GM10847 (cell line): ENCODE measurements around the gene DTNBP1.

ENCODE experiments used
- POLR2A ChIP-seq: IDR thresholded peaks from 2 replicates; pipeline ENCODE4 v1.6.1; 2011; ENCODE audit not compliant: insufficient read length; ENCODE audit errors: extremely low read depth

Gene DTNBP1, protein sequence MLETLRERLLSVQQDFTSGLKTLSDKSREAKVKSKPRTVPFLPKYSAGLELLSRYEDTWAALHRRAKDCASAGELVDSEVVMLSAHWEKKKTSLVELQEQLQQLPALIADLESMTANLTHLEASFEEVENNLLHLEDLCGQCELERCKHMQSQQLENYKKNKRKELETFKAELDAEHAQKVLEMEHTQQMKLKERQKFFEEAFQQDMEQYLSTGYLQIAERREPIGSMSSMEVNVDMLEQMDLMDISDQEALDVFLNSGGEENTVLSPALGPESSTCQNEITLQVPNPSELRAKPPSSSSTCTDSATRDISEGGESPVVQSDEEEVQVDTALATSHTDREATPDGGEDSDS

DNA sequence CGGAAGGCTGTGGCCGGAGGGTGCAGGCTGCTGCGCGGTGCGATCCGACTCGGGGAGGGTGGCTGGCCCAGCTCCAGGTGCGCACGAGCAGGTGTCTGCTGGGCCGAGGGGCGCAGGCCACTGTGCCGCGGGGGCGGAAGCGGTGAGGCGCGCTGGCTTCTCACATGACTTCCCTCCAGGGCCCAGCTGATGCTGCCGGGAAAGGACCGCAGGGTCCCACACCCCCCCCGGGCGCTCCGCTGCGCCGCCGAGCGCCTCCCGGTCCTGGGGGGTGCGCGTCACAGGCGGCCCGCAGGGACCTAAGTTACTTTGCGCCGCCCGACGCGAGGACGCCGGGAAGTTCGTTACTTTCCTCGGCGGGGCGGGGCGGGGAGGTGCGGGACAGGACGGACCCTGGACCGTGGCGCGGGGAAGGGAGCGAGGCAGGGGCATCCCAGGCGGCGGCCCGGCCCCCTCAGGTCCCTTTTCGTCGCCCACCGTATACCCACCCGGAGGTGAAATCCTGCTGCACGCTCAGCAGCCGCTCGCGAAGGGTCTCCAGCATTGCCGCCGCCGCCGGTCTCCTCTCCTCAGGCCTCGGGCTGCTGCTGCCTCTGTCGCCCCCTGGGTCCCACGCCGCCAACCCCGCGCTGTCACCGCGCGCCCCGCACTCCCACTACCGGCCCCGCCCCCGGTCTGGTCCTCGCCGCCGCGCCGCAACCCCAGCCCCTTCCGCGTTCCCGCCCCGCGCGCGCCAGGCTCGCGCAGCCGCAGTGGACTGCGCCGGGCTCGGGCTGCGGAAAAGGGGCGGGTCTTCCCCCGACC is at the start of gene DTNBP1:
TSS of gene DTNBP1 (minus strand) at position 703 of the 804 bp plus-strand sequence. CDS start at position 544, 159 bp downstream.
- TF ChIP-seq POLR2A = peak; percentile 28

DNA sequence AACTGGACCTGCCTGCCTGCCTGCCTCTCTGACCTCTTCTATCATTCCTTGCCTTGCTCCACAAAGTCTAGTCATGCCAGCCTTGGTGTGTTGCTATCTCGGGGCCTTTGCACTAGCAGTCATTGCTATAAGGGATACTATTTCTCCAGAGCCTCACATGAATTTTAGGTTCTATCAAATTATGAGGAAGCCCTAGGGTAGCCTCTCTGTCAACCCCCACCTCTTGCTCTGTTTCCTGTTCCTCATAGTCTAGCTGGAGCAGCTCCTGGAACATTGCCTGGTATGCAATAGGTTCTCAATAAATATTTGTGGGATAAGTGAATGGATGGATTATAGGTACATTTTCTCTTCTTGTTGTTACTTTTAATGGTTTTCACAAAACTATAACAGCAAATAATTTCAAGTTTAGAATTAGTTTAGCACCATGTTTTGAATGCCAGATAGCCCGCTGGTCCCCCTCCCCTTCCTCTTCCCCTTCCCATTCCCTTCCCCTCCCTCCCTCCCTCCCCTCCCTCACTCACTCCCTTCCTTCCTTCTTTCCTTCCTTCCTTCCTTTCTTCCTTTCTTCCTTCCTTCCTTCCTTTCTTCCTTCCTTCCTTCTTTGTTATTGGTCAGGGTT is 46.9 kb upstream of the DTNBP1 start:
- TF ChIP-seq POLR2A = no peak

DNA sequence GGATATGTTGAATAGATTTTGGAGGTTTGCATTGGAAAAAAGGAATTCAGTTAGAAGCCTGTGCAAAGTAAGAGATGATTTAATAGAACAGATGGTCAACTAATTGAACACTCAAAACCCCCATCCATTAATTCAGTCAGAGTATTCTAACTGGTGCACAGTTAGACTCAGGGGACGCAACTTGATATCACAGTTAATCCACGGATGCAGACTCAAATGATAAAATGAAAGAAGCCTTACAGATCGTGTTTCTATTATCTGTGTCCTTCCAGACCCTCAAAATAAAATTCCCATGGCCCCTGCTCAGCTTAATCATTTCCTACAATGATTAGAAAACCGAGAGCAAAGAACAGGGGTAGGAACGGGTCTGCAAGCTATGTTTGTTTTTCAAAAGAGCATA is 45.4 kb upstream of the DTNBP1 start:
- TF ChIP-seq POLR2A = no peak

GRCh38 chr6:15705981-15706380 is 43.2 kb upstream of the DTNBP1 start:
- no peak for TF ChIP-seq POLR2A

- no peak for TF ChIP-seq POLR2A
Observed at GRCh38 chr6:15698471-15698870, 35.6 kb upstream of the DTNBP1 start.

DNA sequence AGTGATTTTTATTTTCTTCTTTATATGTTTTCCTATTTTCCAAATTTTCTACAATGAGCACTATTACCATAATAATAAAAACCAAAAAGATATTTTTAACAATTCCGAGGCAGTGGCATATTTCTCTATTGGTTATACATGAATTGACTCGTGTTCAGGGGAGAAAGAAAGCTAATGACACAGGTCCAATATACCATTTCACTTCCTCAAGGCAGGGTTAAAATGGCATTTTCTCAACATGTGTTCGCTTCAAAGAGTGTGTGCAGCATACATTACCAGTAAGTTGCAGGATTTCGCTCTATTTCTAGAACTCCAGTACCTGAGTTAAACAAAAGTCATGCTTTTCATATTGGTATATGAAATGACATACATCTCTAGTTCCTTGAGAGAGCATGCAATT is 35.1 kb upstream of the DTNBP1 start:
- no peak for TF ChIP-seq POLR2A

DNA sequence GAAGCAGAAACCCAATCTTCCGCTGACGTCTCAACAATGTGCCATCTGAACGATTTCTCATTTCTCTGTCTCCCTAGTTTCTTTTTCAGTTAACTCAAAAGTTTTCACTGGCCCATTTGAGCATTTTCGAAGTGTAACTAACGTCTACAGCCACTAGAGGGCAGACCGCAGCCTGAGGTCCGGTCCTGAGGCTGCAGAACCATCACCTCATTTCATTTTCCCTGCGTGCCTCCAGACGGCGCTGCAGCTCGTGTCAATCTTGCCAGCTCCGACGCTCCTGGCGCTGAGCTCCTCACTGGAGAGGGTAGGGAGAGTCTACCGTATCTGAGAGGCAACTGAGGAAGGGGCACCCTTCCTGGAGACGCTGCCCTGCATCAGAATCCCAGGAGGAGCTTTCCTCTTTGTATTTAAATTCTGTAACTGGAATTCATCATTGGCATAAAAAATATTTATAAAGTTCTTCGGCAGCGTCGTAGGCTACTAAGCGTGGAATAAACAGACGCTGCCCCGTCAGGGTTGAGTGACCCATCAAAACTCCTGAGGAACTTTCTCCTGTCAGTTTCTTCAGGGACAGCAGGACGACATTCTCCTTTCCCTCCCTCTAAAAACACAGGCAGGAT is 28.5 kb upstream of the DTNBP1 start:
- no peak for TF ChIP-seq POLR2A

DNA sequence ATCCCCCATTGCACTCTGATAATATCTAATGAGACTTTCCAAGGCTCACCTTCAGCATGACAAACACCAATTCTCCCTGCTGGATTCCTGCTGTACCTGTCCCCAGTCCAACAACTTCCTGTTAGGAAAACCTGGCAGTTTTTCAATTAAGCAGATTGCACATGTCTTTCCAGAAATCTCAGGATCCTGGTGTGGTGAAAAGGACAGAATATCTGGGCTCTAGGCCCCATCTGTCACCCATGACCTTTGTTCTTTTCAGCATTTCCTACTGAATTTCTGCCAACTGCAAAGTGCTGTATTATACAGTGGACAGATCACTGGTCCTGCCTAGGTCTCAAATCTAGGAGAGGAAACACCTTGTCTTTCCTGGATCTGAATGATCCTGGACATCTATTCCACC is 27.7 kb upstream of the DTNBP1 start:
- no peak for TF ChIP-seq POLR2A

GRCh38 chr6:15689586-15690482 is 27.0 kb upstream of the DTNBP1 start:
- no peak for TF ChIP-seq POLR2A

DNA sequence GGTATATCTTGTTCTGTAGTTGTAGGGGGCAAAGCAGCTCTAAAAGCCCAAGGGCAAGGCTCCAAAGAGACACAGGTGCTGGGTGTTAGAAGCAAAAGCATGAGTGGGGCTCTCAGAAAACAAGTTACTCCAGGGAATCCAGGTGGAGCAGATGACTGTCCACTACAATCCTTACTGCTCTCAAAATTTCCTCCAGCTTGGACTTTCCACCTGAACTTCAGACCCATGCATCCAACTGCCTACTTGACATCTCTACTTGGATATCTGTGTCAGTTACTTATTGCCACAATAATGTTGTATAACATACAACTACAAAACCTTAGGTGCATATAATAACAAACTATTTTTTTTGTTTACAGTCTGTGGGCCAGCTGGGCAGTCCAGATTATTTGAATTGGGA is 22.8 kb upstream of the DTNBP1 start:
- TF ChIP-seq POLR2A = no peak

GRCh38 chr6:15682965-15683822 is 20.4 kb upstream of the DTNBP1 start:
- no peak for TF ChIP-seq POLR2A

- TF ChIP-seq POLR2A = no peak
Observed at GRCh38 chr6:15681946-15682345, 19.1 kb upstream of the DTNBP1 start.

- TF ChIP-seq POLR2A = no peak
Observed at GRCh38 chr6:15678514-15678913, 15.7 kb upstream of the DTNBP1 start.

DNA sequence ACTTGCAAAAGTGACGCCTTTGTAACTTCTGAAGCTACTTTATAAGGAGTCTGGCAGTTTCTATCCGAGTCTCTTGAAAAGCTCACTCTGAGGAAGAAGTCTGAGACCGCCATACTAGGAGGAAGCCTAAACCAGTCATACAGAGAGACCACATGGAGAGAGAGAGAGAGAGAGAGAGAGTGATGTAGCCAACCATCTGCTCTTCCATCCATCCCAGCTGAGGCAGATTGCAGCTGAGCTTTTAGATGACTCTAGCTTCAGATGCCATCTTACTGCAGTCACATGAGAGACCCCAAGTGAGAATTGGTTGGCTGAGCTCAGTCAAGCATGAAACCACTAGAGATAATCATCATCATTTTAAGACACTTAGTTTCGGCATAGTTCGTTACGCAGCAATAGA is 15.0 kb upstream of the DTNBP1 start:
- TF ChIP-seq POLR2A = no peak
